HG02970 (cell line): ENCODE measurements around the gene MYO18B.
"Not testable (repeated sequence)": the region's sequence is repeated elsewhere in the genome, so short reads cannot be mapped to it uniquely, and the experiment has no call there.

Source experiments
- ATAC-seq: cut with Tn5 transposase; IDR thresholded peaks from one replicate; pipeline ENCODE4 v1.9.1; 2021; ENCODE audit warnings: mild to moderate bottlenecking, moderate library complexity, moderate number of reproducible peaks; ENCODE audit not compliant: unreplicated experiment, low FRiP score

MYO18B gene

GRCh38 chr22:25741692-25742626, at the start of gene MYO18B:
TSS of gene MYO18B (plus strand) at chr22:25742188. CDS start at chr22:25761093, 18,905 bp downstream.
- ATAC-seq = no peak

- ATAC-seq = no peak
These were observed 49.4 kb upstream of the MYO18B start for GRCh38 chr22:25692397-25693267.

GRCh38 chr22:25693268-25693565, 48.8 kb upstream of the MYO18B start:
- no peak for ATAC-seq

GRCh38 chr22:25694196-25694907, 47.6 kb upstream of the MYO18B start:
- no peak for ATAC-seq

GRCh38 chr22:25695146-25695545, 46.8 kb upstream of the MYO18B start:
- ATAC-seq = no peak

- no peak for ATAC-seq
These were observed 45.2 kb upstream of the MYO18B start for GRCh38 chr22:25696763-25697162.

- ATAC-seq = no peak
These were observed 44.8 kb upstream of the MYO18B start for GRCh38 chr22:25697181-25697664.

- ATAC-seq = no peak
These were observed 44.0 kb upstream of the MYO18B start for GRCh38 chr22:25697978-25698377.

- no peak for ATAC-seq
These were observed 43.5 kb upstream of the MYO18B start for GRCh38 chr22:25698461-25698860.

GRCh38 chr22:25698978-25699377, 43.0 kb upstream of the MYO18B start:
- no peak for ATAC-seq

- no peak for ATAC-seq
These were observed 40.8 kb upstream of the MYO18B start for GRCh38 chr22:25701056-25701780.

- ATAC-seq = no peak
These were observed 39.9 kb upstream of the MYO18B start for GRCh38 chr22:25702040-25702439.

GRCh38 chr22:25702571-25703167, 39.3 kb upstream of the MYO18B start:
- ATAC-seq = no peak

- ATAC-seq = no peak
These were observed 37.3 kb upstream of the MYO18B start for GRCh38 chr22:25704701-25705100.

- ATAC-seq = no peak
These were observed 35.8 kb upstream of the MYO18B start for GRCh38 chr22:25706197-25706596.

- ATAC-seq = not testable (repeated sequence)
These were observed 33.6 kb upstream of the MYO18B start for GRCh38 chr22:25708430-25708829.

- ATAC-seq = no peak
These were observed 32.2 kb upstream of the MYO18B start for GRCh38 chr22:25709758-25710157.

- no peak for ATAC-seq
These were observed 31.5 kb upstream of the MYO18B start for GRCh38 chr22:25710501-25710900.

- ATAC-seq = no peak
These were observed 30.5 kb upstream of the MYO18B start for GRCh38 chr22:25711491-25711890.
